H1 (cell line): ENCODE results near the gene UGT1A3. TPM values are rescaled to one million over a fixed set of nuclear protein-coding genes. Genes with fewer than 3 reads are reported as not detected.

Experiments used
- CTCF ChIA-PET: fragments of 300-600 bp; sonication (Branson Sonifier 250); formaldehyde crosslinking; loops from one replicate; lab custom pipeline; 2021; ENCODE audit not compliant: partially characterized antibody; lab: Charles Lee
- POLR2A ChIA-PET: fragments of 300-600 bp; sonication (Branson Sonifier 250); formaldehyde crosslinking; loops from one replicate; lab custom pipeline; 2021; ENCODE audit warnings: inconsistent platforms; ENCODE audit not compliant: partially characterized antibody; lab: Charles Lee
- DNase-seq, 2 experiments: peaks; one replicate each; pipeline versions ENCODE4 v3.0.0 to v3.0.0-alpha.2; 2010 to 2022; ENCODE audit warnings: low spot score in 2 of 2, low read depth in 1 of 2, mixed read lengths in 1 of 2
- FAIRE-seq: peaks from 2 replicates; lab custom pipeline; 2011; peaks lifted over from hg19 to GRCh38; lab: Jason Lieb, UNC
- H2AFZ ChIP-seq: 2 replicates; pipeline ENCODE4 v1.8.1; 2012; ENCODE audit warnings: low read length, inconsistent platforms
- H2AK5ac ChIP-seq: 2 replicates; pipeline ENCODE4 v1.6.1; 2013; ENCODE audit warnings: low read depth, low read length
- H2BK120ac ChIP-seq: replicated peaks from 2 replicates; pipeline ENCODE3; 2013; ENCODE audit warnings: low read depth, low read length, inconsistent platforms
- H2BK12ac ChIP-seq: 2 replicates; pipeline ENCODE4 v1.6.1; 2013; ENCODE audit warnings: low read depth, low read length
- H2BK15ac ChIP-seq: 2 replicates; pipeline ENCODE4 v1.6.1; 2013; ENCODE audit warnings: low read length
- H2BK20ac ChIP-seq: 2 replicates; pipeline ENCODE4 v1.6.1; 2013; ENCODE audit warnings: low read length
- H2BK5ac ChIP-seq: 2 replicates; pipeline ENCODE4 v1.6.1; 2013; ENCODE audit warnings: low read depth, low read length
- H3K14ac ChIP-seq: 2 replicates; pipeline ENCODE4 v1.6.1; 2013; ENCODE audit warnings: inconsistent platforms; ENCODE audit not compliant: insufficient read length
- H3K18ac ChIP-seq: 2 replicates; pipeline ENCODE4 v1.6.1; 2013; ENCODE audit warnings: low read length; ENCODE audit errors: extremely low read depth
- H3K23ac ChIP-seq: 2 replicates; pipeline ENCODE4 v1.6.1; 2013; ENCODE audit warnings: inconsistent platforms; ENCODE audit not compliant: insufficient read length
- H3K23me2 ChIP-seq: 2 replicates; pipeline ENCODE4 v1.6.1; 2013; ENCODE audit warnings: low read depth, low read length
- H3K27ac ChIP-seq: 2 replicates; pipeline ENCODE4 v1.6.1; 2011; ENCODE audit warnings: low read depth, low read length, inconsistent platforms
- H3K27me3 ChIP-seq, 4 experiments: replicated peaks in 1 of 4; 1 replicate in 1 of 4; 2 replicates in 3 of 4; pipeline versions ENCODE4 v1.6.1 to v1.8.1; 2011 to 2013; ENCODE audit warnings: low read length in 3 of 4, mild to moderate bottlenecking in 3 of 4, inconsistent platforms in 2 of 4, mixed read lengths in 2 of 4, moderate library complexity in 1 of 4; ENCODE audit not compliant: control insufficient read depth in 3 of 4, insufficient read depth in 3 of 4; ENCODE audit errors: extremely low read depth in 1 of 4
- H3K36me3 ChIP-seq, 4 experiments: 2 replicates each; pipeline versions ENCODE4 v1.6.1 to v1.8.1; 2011 to 2013; ENCODE audit warnings: mild to moderate bottlenecking in 4 of 4, low read length in 3 of 4, moderate library complexity in 2 of 4, control low read depth in 1 of 4, inconsistent platforms in 1 of 4; ENCODE audit not compliant: insufficient read depth in 4 of 4, control insufficient read depth in 2 of 4
- H3K4ac ChIP-seq: replicated peaks from 2 replicates; pipeline ENCODE3; 2013; ENCODE audit warnings: low read length, low read depth, mixed read lengths, inconsistent platforms; ENCODE audit not compliant: insufficient read length
- H3K4me1 ChIP-seq, 4 experiments: replicated peaks in 1 of 4; 1 replicate in 1 of 4; 2 replicates in 3 of 4; pipeline versions ENCODE4 v1.6.1 to v1.8.1; 2011 to 2013; ENCODE audit warnings: low read length in 3 of 4, inconsistent platforms in 2 of 4, mixed read lengths in 1 of 4; ENCODE audit not compliant: insufficient read depth in 4 of 4, control insufficient read depth in 3 of 4
- H3K4me2 ChIP-seq, 2 experiments: 2 replicates each; pipeline versions ENCODE4 v1.6.1 to v1.8.1; 2011 to 2013; ENCODE audit warnings: low read depth in 2 of 2, low read length in 2 of 2, control low read depth in 1 of 2, inconsistent platforms in 1 of 2, mild to moderate bottlenecking in 1 of 2; ENCODE audit not compliant: insufficient read depth in 1 of 2
- H3K4me3 ChIP-seq, 4 experiments: fragments of 200-600, 300-600 bp in 1 of 4; sonication (generic), shearing (Covaris generic), sonication (Bioruptor Twin) in 1 of 4; 2 replicates each; pipeline versions ENCODE4 v1.5.1 to v1.8.1; 2011 to 2016; ENCODE audit warnings: low read length in 4 of 4, low read depth in 3 of 4, control low read depth in 2 of 4, inconsistent platforms in 2 of 4, mild to moderate bottlenecking in 2 of 4, mixed read lengths in 1 of 4, moderate library complexity in 1 of 4; ENCODE audit not compliant: insufficient read depth in 2 of 4; ENCODE audit errors: extremely low read depth in 1 of 4
- H3K56ac ChIP-seq: replicated peaks from 2 replicates; pipeline ENCODE3; 2013; ENCODE audit warnings: low read depth, mild to moderate bottlenecking, mixed read lengths, low read length, inconsistent platforms; ENCODE audit not compliant: insufficient read length
- H3K79me1 ChIP-seq: 2 replicates; pipeline ENCODE4 v1.6.1; 2013; ENCODE audit warnings: low read depth, low read length, control low read depth
- H3K79me2 ChIP-seq, 2 experiments: 2 replicates each; pipeline versions ENCODE4 v1.6.1 to v1.8.1; 2012 to 2013; ENCODE audit warnings: low read length in 2 of 2, mild to moderate bottlenecking in 2 of 2, inconsistent platforms in 1 of 2; ENCODE audit not compliant: insufficient read depth in 2 of 2, control insufficient read depth in 1 of 2
- H3K9ac ChIP-seq, 4 experiments: replicated peaks in 1 of 4; 1 replicate in 1 of 4; 2 replicates in 3 of 4; pipeline versions ENCODE4 v1.6.1 to v1.8.1; 2011 to 2013; ENCODE audit warnings: low read depth in 3 of 4, low read length in 3 of 4, control low read depth in 2 of 4, mild to moderate bottlenecking in 2 of 4, moderate library complexity in 2 of 4, inconsistent platforms in 1 of 4; ENCODE audit errors: extremely low read depth in 1 of 4
- H3K9me3 ChIP-seq, 2 experiments: 2 replicates each; pipeline versions ENCODE4 v1.6.1 to v1.8.1; 2012 to 2013; ENCODE audit warnings: mild to moderate bottlenecking in 2 of 2, moderate library complexity in 2 of 2, control low read depth in 1 of 2, inconsistent platforms in 1 of 2, low read depth in 1 of 2, low read length in 1 of 2, mixed read lengths in 1 of 2; ENCODE audit not compliant: insufficient read depth in 2 of 2
- H4K20me1 ChIP-seq, 2 experiments: replicated peaks in 1 of 2; 2 replicates each; pipeline versions ENCODE3 to v1.8.1; 2011 to 2013; ENCODE audit warnings: inconsistent platforms in 2 of 2, low read length in 2 of 2, mild to moderate bottlenecking in 1 of 2; ENCODE audit not compliant: insufficient read depth in 2 of 2, control insufficient read depth in 1 of 2
- H4K5ac ChIP-seq: 2 replicates; pipeline ENCODE4 v1.6.1; 2013; ENCODE audit warnings: low read length, low read depth, mixed read lengths, inconsistent platforms; ENCODE audit not compliant: insufficient read length
- H4K8ac ChIP-seq: 2 replicates; pipeline ENCODE4 v1.8.0; 2013; ENCODE audit warnings: mild to moderate bottlenecking, moderate library complexity, low read length, inconsistent platforms; ENCODE audit not compliant: insufficient read depth; ENCODE audit errors: extremely low read depth
- H4K91ac ChIP-seq: replicated peaks from 2 replicates; pipeline ENCODE3; 2013; ENCODE audit warnings: low read length, mixed read lengths, inconsistent platforms; ENCODE audit not compliant: insufficient read length
- ATF3 ChIP-seq: IDR thresholded peaks from 2 replicates; pipeline ENCODE4 v1.6.1; 2011; ENCODE audit warnings: low read depth, mild to moderate bottlenecking, low read length; ENCODE audit not compliant: insufficient read depth
- JUN ChIP-seq: IDR thresholded peaks from 2 replicates; pipeline ENCODE4 v1.6.1; 2011; ENCODE audit warnings: low read depth, mild to moderate bottlenecking, improper control_type of control experiment, low read length
- NANOG ChIP-seq: IDR thresholded peaks from 2 replicates; pipeline ENCODE4 v1.6.1; 2011; ENCODE audit warnings: low read length, low read depth, mild to moderate bottlenecking, inconsistent platforms; ENCODE audit not compliant: insufficient read depth, poor library complexity, severe bottlenecking
- WGBS, 2 experiments: shearing (Covaris generic) in 1 of 2; methylation state at CpG; one replicate each; pipeline versions ENCODE4 v1.1.6 to v1.1.7; 2013 to 2015; ENCODE audit warnings: low lambda C conversion rate in 2 of 2, mixed read lengths in 2 of 2, inconsistent platforms in 1 of 2, low coverage in 1 of 2, missing lambda C conversion rate in 1 of 2; ENCODE audit not compliant: insufficient replicate concordance in 2 of 2, insufficient coverage in 1 of 2, insufficient read length in 1 of 2; ENCODE audit errors: extremely low coverage in 1 of 2, missing lambda C conversion rate in 1 of 2; 5-methylcytosine and 5-hydroxymethylcytosine counted together
- polyA plus RNA-seq, 7 experiments: library from polyadenylated mRNA; depleted of rRNA in 3 of 7; stranded (reverse) in 5 of 7; unstranded in 2 of 7; fragments of >200 nt in 5 of 7; fragments of 200-250 nt in 2 of 7; gene quantifications; 1 replicate in 5 of 7; 2 replicates in 1 of 7; 4 replicates in 1 of 7; pipeline versions ENCODE4 v1.2.1 to v1.2.3, GENCODE V29; 2011 to 2013; ENCODE audit warnings: missing spikeins in 2 of 7, mixed read lengths in 2 of 7
- total RNA-seq: library from RNA; stranded (reverse); fragmentation: NEBNext Ultra II Directional; extraction: Animal tissue kit (Norgen Biotek cat#: 25700); gene quantifications from 2 replicates; pipeline ENCODE4 v1.2.1, GENCODE V29; 2021

The UGT1A3 gene
- total and polyA plus RNA-seq, 2 of the 8 experiments (the other 6 are each of a cell fraction or from before 2014, with no cell fraction given), result not detected

- Histone ChIP-seq H3K4me2 (no peak overlapping the region), H3K4me1 (no peaks in the 10 kb centered on the region), H3K27ac (no peak overlapping the region), H3K56ac (no peak overlapping the region), H3K36me3 (no peaks in the 10 kb centered on the region), H2BK15ac (no peak overlapping the region), H3K27me3 (no peaks in the 10 kb centered on the region), H4K8ac (no peak overlapping the region), H4K5ac (no peak overlapping the region), H2AK5ac (no peak overlapping the region), H2BK5ac (no peak overlapping the region), H3K23me2 (no peaks in the 10 kb centered on the region), H2BK20ac (no peak overlapping the region), H2AFZ (no peak overlapping the region), H3K79me2 (no peaks in the 10 kb centered on the region), H4K91ac (no peak overlapping the region), H3K9ac (no peak overlapping the region), H4K20me1 (no peaks in the 10 kb centered on the region), H2BK120ac (no peak overlapping the region), H3K14ac (no peak overlapping the region), H3K4me3 (no peak overlapping the region), H3K79me1 (no peaks in the 10 kb centered on the region), H2BK12ac (no peak overlapping the region), H3K4ac (no peak overlapping the region), H3K9me3 (no peaks in the 10 kb centered on the region), H3K18ac (no peak overlapping the region), H3K23ac (no peak overlapping the region)
- CTCF ChIA-PET, result interaction anchor here (0.7 to 2.0 kb wide), 5 partner anchors 11 to 518 kb away, joined by 3 to 6 read pairs (median 3); no protein-coding TSS in a partner anchor
- no peak for FAIRE-seq
- no peak for DNase-seq
- TF ChIP-seq NANOG (no peak), JUN (no peak), ATF3 (no peak)
- WGBS, 2 experiments, result 80% methylated on average over 3 of the region's 3 CpGs; no CpG with 5 or more reads in 1 of the 2 experiments
- POLR2A ChIA-PET, result no interaction called here
These were observed 92.4 kb downstream of the UGT1A3 start for GRCh38 chr2:233821196-233821595.
